Activated CD8-positive, alpha-beta memory T cell treated with anti-CD3 and anti-CD28 coated beads, Interleukin-2, amount 50 U/mL, for 4 hours (primary cell): ENCODE results near the gene PTPRN2.
"Not testable (repeated sequence)": the region's sequence is repeated elsewhere in the genome, so short reads cannot be mapped to it uniquely, and the experiment has no call there.

Source experiments
- DNase-seq: peaks from one replicate; pipeline ENCODE4 v3.0.0-alpha.2; 2020

Gene PTPRN2

DNA sequence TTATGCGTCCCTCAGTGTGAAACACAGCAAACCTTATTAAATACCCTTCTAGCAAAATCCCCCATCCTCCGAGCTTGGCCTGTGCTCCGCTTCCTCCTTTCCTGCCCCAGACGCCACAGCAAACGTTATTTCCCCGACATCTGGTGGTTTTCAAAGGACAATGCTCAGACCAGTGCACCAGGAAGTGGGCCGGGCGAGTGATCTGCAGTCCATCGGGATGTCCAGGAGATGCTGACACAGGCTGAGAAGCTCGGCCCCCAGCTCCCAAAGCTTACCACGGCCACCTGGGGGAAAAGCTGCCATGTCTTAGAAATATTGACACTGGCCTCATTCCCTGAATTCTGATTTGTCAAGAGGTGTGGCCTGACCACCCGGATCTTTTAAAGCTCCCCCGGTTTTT, 129.5 kb downstream of the PTPRN2 start:
- no peak for DNase-seq

DNA sequence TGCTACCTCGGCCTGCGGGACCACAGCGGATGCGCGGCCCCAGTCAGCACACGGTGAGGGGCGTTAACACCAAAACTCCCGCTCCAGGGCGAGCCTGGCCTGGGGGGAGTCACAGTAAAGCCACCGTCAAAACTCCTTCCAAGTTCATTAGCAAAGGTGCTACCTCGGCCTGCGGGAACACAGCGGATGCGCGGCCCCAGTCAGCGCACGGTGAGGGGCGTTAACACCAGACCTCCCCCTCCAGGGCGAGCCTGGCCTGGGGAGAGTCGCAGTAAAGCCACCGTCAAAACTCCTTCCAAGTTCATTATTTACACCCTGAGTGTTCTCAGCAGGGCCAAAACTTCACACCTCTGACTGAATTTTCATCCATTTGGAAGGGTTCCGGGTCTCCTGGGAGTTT, 130.0 kb downstream of the PTPRN2 start:
- not testable (repeated sequence) for DNase-seq

DNA sequence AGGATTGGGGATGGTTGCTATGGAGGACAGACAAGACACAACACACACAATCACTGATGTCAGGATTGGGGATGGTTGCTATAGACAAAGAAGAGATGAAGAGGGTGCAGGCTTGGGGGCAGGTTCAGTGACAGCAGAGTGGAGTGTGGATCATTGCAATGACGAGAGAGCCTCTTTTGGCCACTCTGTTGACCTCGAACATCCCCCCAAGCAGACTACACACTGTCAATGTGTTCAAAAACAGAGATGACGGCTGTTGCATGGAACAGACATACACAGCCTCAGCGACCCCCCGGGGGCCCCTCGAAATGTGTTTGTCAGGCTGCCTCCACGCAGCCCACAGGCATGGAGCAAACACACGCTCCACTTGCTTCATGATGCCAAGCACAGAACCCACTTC, 133.0 kb downstream of the PTPRN2 start:
- no peak for DNase-seq

DNA sequence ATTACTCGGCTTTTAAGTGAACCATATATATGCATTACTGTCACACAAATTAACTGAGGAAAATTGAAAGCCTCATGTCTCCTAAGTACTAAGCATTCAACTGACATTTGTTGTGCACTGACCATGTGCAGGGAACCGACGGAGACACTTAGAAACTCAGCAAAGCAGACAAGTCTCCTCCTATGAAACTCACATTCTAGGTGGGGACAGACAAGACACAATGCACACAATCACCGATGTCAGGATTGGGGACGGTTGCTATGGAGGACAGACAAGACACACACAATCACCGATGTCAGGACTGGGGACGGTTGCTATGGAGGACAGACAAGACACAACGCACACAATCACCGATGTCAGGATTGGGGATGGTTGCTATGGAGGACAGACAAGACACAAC, 134.0 kb downstream of the PTPRN2 start:
- DNase-seq: no peak

DNA sequence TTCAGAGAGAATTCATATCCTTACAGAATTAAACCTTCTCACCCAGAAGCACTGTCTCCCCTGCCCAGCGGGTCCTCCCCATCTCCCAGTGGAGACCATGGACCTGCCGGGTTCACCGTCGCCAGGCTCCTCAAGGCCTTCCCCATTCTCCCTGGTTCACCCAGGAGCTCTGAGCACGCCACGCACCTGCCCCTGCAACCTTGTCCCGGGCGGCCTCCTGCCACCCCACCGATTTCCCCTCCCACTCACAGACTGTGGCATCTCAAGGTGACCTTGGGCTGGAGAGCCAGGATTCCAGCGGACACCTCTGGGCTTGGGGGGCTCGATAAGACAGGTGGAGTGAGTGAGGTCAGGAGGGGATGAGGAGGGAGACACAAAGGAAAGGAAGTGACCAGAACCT, 135.3 kb downstream of the PTPRN2 start:
- no peak for DNase-seq

DNA sequence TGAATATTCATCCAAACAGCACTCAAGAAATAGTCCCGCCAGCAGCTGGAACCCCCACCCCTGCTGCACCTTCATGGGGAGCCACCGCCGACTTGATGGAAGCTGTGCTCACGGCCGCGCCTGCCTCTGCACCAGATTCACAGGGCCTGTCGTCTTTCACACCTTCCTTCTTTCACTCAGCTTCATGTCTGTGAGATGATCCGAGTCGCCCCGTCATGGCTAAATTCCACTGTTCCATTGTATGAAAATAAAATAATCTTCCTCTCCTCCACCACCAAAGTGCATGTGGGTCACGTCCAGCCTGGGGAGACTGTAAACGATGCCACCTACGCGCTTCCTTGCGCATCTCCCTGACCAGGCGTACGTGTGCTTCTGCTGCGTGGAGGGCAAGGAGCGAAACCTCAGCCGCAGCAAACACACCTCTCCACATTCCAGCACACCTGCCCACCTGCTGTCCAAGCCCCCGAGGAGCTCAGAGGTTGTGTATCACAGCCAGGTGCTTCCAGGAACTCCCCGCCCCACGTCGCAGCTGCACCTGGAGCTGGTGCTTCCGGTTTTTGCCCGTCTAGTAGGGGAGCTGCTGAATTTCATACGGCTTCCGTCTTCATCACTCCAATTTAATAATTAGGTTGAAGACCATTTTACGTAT, 137.0 kb downstream of the PTPRN2 start:
- no peak for DNase-seq

DNA sequence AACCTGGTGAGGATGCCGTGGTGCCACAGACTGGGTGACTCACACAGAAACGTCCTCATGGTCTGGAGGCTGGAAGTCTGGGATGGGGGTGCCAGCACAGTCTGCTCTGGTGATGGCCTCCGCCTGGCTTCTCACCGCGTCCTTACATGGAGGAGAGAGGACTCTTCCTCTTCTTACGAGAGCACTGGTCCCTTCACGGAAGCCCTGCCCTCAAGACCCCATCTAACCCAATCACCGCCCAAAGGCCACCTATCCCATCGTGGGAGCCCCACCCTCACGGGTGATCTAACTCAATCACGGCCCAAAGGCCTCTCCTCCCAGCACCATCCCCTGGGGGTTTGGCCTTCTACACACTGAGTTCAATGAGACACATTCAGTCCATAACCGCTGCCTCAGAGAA, 137.7 kb downstream of the PTPRN2 start:
- DNase-seq: no peak

DNA sequence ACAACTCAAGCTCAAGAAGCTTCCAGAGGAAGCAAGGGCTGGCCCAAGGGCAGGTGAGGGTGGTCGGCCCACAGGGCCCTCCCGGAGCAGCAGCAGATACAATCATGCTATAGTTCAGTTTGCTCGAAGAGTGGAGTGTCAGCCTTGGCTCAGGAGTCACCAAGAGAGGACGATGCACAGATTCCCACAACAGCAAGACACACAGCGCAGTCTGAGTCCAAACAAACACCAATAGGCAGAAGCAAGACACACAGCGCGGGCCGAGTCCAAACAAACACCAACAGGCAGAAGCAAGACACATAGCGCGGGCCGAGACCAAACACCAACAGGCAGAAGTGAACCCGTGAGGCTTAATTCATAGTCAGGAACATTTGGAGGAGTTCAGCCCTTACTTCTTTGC, 138.4 kb downstream of the PTPRN2 start:
- DNase-seq: no peak

DNA sequence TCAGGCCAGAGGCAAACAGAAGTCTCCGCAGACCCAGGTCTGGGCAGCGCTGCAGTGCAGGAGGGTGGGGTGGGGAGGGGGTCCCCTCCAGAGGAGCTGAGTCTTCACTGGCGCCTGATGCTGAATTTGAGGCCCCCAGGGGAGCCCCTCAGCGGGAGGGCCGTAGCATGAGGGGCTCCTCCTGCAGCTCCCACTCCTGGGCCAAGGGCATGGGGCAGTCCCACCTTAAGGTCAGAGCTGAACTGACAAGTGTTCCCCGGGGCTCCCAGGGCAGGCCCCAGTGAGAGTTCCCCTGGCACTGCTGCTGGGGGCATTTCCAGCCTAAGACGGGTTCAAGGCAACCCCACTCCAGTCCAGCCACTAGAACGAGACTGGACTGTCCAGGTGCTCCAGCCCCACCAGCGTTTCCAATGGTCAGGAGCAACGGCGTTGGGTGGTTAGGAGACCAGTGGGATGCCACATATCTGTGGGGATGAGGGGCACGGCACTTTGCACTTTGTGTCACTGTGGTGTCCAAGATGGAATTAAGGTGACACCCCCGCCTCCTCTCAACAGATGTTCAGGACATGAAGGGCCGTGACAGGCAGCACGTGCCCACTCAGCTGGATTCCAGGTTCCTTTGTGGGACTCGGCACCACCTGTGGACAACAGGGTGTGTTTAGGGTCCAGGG, 139.1 kb downstream of the PTPRN2 start:
- no peak for DNase-seq

DNA sequence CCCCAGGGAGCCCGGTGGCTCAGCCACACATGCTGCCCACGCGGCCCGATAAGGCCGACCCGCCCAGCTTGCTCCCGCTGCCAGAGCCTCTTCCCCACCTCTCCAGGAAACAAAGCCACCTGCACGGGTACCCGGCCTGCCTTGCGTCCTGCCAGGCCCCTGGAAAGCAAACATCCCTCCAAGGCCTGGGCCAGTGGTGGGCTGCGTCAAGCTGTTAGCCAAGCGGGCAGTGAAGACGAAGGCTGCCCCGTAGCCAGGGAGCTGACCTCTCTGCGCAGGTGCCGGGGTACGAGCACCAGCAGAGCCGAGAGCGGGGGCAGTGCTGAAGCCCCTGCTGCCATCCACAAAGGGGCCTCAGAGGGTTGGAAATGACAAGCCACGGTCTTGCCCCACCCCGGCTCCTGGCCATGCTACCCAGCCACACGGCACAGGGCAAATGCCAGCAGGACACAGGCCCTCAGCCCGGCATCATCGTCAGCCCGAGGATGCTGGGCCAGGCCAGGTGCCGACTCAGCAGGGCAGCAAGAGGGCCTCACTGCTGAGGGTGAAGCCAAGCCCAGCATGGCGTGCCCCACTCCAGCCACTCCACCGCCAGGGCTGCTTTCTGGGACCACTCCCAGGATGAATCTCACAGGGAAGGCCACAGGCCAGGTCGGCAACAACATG, 140.0 kb downstream of the PTPRN2 start:
- no peak for DNase-seq

DNA sequence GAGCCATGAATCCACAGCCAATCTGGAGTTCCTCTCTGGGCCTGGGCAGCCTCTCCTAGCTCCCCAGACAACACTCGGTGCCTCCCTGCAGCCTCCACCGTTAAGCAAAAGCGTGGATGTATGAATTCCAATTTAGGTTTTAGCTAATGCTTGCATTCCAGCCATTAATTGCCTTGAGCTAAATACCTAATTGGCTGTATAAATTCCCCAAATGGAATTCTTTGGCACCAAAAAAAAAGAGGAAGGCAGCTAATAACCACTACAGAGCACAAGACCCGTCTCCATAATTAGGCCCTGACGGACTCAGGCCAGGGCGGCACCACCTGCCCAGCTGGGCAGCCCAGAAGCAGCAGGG, 140.5 kb downstream of the PTPRN2 start:
- DNase-seq: no peak

DNA sequence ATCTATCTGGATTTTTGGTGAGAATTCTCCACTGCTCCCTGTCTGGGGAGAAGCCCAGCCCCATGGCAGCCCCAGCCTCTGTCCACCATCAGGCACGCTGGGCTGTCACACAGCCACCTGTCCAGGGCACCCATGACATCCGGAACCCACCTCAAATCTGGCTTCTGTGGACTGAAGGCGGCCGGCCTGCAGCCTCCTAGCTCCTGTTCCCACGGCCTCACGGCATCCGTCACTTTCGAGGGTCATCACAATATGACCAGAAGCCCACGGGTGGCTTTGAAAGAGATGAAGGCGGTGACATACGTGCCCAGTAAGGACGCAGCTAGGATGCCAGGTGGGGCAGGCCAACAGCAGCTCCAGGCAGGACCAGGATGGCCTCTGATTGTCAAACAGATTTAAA, 140.9 kb downstream of the PTPRN2 start:
- DNase-seq: no peak

DNA sequence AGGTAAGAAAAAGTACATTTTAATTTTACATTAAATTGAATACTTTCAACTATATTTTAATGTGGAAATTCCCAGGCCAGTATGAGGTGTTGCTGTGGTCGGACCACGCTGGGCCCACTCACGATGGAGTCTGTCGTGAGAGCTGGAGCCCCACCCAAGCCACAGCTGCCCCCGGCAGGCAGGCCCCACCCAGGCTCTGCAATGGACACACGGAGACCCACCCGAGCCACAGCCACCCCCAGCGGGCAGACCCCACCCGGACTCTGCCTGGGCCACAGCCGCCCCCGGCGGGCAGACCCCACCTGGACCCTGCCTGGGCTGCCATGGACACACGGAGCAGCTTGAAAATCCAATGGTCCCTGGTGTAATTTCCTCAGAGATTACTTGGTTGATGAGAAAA, 141.3 kb downstream of the PTPRN2 start:
- no peak for DNase-seq

DNA sequence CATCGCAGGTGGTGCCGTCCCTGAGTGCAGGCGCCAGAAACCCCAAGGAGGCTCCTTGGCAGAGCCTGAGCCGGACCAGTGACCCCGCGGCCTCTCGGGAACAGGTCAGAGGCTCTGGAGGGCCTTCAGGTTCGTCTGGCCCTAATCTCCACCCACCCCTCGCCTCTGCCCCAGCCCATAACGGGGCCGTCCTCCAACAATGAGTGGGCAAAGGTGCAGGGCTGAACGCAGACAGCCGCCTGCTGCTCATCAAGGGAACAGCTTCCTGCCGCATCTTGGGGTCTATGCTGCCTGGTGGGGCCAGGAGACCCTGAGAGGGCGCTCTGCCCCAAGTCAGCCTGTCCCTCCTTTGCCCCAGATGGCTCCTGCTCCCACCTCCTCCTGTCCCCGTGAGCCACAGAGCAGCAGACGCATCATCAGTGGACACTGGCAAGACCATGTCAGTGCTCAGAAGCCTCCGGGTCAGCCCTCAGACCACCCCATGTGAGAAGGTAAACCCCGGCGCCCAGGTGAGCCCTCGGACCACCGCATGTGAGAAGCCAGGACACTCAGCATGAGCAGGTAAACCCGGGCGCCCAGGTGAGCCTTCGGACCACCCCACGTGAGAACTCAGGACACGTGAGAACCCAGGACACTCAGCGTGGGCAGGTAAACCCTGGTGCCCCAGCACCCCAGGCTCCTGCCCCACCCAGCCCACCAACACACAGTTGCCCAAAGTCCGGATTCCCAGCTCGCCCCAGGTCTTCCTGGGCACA, 142.0 kb downstream of the PTPRN2 start:
- DNase-seq: no peak

DNA sequence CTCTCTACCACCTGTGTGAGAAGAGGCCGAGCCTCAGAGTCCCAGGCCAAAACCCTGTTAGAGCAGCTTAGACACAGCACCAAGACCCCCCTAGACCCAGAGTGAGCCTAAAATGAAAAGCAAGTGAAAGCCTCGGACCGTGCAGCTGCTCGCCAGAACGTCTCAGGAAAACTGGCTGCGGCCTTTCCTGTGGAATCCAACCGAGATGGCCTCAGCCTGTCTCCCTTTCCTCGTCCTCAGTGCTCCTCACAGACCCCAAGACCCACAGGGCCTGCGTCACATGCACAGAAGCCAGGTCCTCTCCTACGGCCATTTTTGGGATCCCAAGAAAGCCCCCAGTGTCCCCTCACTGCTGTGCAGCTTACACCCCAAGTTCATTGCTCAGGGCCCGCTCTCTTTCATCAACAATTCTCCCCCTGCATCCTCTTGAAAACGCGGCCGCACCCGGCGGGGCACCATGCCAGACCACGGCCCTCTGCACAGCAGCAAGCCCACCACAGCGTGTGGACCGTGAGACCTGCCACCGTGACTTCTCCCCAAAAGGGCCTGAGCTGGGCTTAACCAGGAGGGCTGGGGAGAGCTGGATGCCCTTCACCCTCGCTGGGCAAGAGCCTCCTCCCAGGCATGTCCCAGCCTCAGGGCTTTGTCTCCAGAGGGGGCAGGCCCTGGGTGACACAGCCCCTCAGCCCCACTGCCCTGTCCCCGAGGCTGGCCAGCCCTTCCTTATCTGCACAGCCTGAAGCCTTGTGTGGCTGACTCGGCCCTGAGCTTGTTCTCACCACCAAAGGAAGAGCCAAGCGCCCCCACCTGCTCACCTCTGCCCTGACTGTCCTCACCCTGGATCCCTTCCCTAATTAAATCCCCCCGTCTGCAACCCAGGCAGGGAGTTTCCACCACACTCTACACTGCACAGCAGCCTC, 142.9 kb downstream of the PTPRN2 start:
- DNase-seq: no peak

DNA sequence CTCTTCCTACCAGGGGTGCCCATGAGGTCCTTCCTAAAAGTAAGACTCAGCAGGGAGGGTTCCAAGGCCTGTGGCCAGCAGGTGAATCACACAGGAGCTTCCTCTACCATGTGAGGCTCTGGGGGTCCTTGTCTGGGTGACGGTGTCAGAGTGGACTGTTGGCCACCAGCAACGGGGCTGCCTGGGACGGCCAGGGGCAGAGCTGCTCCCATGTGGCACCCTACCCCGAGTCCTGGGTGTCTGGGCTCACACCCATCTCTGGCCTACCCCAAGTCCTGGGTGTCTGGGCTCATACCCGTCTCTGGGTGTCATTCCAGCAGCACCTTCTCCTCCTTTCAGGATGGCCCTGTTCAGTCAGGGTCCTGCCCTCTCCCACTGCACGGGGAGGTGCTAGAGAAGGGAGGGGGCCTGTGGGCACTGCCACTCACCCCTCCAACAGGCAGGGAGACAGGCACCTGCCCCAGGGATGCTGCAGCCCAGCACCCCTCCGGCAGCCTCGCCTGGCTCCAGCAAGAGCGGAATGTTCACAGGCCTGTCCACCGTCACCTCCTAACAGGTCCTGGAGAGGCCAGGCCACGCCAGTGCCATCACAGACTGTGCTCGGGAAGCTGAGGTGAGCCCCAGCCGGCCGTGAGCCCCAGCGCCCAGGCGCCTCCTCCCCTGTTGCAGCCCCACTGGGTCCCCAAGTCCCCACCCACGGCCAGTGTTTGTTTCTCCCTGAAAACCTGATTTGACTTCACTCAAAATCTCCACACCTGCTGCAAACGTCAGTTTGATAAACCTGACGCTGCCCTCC, 143.7 kb downstream of the PTPRN2 start:
- no peak for DNase-seq

DNA sequence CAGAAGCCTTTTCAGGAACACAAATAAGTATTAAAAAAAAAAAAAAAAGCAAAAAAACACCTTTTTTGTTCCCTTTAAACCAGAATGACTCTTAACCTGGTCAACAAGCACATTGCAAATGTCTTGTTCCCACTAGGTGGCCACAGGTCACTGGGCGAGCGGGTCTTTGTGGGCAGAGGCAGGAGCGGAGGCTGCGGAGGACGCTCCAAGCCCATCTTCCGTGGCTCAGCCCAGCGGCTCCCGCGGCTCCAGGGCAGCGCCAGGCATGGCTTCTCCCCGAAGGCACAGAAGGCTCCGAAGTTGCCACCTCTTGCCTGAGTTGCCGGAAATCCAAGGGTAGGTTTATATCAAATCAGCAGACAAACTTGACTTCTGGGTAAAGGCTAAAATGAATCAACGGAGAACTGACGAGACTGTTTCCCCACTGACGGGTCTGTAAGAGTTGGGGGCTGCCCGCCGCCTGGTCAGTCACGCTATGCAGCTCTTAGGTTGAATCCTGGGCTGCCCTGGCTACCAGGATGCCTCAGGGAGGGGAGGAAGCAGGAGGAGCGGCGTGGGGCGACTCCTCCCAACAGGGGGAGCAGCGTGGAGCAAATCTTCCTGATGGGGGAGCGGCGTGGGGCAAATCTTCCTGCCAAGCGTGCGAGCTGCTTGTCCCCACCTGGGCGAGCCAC, 144.5 kb downstream of the PTPRN2 start:
- no peak for DNase-seq

DNA sequence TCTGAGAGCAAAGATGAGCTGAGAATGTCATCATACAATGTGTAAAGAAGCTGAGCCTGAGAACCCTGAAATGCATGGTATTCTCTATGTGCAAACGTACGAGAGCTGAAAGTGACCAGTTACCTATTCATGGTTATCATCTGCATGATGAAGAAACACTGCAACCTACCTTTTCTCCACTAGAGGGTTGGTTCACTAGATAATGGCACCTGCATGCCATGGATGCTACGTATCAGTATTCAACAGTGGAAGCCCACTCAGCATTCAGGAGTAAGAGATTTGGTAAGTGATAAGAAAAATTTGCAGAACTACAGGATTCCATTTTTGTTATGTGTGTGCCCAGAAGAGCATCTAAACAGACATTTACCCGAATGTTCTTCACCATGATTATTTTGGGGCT, 145.4 kb downstream of the PTPRN2 start:
- no peak for DNase-seq

DNA sequence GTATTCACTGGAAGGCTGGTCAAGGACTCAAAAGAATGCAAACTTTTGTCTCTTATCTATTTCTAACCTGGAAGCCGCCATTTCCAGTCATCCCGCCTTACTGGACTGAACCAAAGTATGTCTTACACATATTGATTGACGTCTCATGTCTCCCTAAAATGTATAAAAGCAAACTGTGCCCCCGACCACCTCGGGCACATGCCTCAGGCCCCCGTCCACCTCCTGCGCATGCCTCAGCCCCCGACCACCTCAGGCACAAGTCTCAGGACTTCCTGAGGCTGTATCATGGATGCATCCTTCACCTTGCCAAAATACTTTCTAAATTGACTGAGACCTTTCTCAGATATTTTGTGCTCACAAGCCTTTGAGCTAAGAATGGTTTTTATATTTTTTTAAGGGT, 148.6 kb downstream of the PTPRN2 start:
- DNase-seq: no peak

DNA sequence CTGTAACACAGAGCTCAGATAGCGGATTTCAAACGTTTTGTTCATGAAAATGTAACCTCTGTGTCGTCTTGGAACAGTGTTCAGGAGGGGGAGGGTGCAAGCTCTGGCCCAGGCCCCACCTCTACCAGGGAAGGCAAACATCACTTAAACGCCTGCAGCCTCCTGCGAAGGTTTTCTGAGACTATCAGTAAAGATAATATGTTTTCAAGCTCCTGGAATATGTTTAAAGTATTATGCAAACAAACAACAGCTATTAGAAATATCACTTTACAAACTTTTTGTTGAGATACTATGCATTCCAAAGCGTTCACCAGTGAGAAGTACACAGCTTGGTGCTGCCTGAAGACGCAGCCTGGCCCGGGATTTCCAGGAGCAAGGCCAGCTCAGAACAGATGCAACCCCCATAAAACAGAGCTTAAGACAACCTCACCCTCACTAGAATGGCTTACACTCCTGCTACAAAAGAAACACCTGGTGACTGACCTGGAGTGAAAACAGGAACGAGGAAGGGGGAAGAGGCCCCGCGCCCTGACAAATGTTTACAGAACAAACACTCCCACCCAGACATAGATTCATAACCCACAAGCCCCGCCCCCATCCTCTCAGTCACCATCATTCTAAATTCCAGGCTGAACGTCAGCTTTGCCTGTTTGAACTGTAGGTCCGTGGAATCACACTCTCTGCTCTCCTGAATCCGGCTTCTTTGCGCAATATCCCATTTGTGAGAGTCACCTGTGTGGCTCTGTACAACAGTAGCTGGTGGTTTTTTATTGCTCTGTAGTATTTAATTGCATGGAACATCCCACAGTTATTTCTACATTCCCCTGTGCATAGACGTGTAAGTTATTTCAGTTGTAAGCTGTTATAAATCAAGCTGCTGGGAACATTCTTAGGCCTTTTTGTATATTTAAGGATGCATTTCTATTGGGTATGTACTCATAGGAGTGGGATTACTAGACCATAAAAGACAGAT, 155.0 kb downstream of the PTPRN2 start:
- no peak for DNase-seq
